HepG2 (cell line): ENCODE measurements around the gene FAM120B. TPM values are rescaled to one million over a fixed set of nuclear protein-coding genes. Genes with fewer than 3 reads are reported as not detected.

Experiments used
- ATF1 ChIP-seq: IDR thresholded peaks from 2 replicates; pipeline ENCODE4 v1.6.1; 2016; ENCODE audit warnings: mild to moderate bottlenecking, control low read depth
- ATF7 ChIP-seq, 2 experiments: fragments of 450-650 bp in 1 of 2; sonication (generic) in 1 of 2; formaldehyde crosslinking in 1 of 2; IDR thresholded peaks; 2 replicates each; pipeline versions ENCODE4 v1.4.0 to v1.6.1; 2016 to 2020; ENCODE audit warnings: antibody characterized with exemption in 1 of 2, mild to moderate bottlenecking in 1 of 2, missing genetic modification reagents in 1 of 2
- DRAP1 ChIP-seq: IDR thresholded peaks from 2 replicates; pipeline ENCODE4 v1.6.1; 2016; ENCODE audit warnings: missing genetic modification reagents, missing compliant biosample characterization
- HMGXB4 ChIP-seq, 2 experiments: sonication (generic) in 1 of 2; formaldehyde crosslinking in 1 of 2; IDR thresholded peaks; 2 replicates each; pipeline versions ENCODE4 v1.4.0 to v1.6.1; 2018 to 2020; ENCODE audit warnings: missing genetic modification reagents in 2 of 2, borderline replicate concordance in 1 of 2, low read depth in 1 of 2, mild to moderate bottlenecking in 1 of 2, missing biosample characterization in 1 of 2
- MAFF ChIP-seq: IDR thresholded peaks from 2 replicates; pipeline ENCODE4 v1.6.1; 2011; ENCODE audit warnings: low read depth, low read length, improper control_type of control experiment
- MEF2D ChIP-seq: sonication (generic); formaldehyde crosslinking; IDR thresholded peaks from 2 replicates; pipeline ENCODE4 v1.5.1; 2020; ENCODE audit warnings: mild to moderate bottlenecking, missing genetic modification reagents
- TRIM22 ChIP-seq: fragments of 450-650 bp; IDR thresholded peaks from 2 replicates; pipeline ENCODE4 v1.6.1; 2017
- ZBTB4 ChIP-seq: sonication (generic); formaldehyde crosslinking; IDR thresholded peaks from 2 replicates; pipeline ENCODE4 v1.4.0; 2020; ENCODE audit warnings: missing genetic modification reagents, mild to moderate bottlenecking, borderline replicate concordance
- ZMAT3 ChIP-seq: sonication (generic); formaldehyde crosslinking; conservative IDR thresholded peaks from 2 replicates; pipeline ENCODE4 v1.7.0; 2021; ENCODE audit warnings: missing genetic modification reagents
- ZNF10 ChIP-seq: sonication (generic); formaldehyde crosslinking; IDR thresholded peaks from 2 replicates; pipeline ENCODE4 v1.4.0; 2020; ENCODE audit warnings: mild to moderate bottlenecking, low read depth, missing genetic modification reagents, borderline replicate concordance
- ZNF576 ChIP-seq: sonication (generic); formaldehyde crosslinking; IDR thresholded peaks from 2 replicates; pipeline ENCODE4 v1.4.0; 2020; ENCODE audit warnings: mild to moderate bottlenecking, missing genetic modification reagents
- ZNF816 ChIP-seq: sonication (generic); formaldehyde crosslinking; IDR thresholded peaks from 2 replicates; pipeline ENCODE4 v1.8.0; 2022; ENCODE audit warnings: missing genetic modification reagents, mild to moderate bottlenecking, borderline replicate concordance
- ZSCAN20 ChIP-seq: sonication (generic); formaldehyde crosslinking; IDR thresholded peaks from 2 replicates; pipeline ENCODE4 v1.4.0; 2020; ENCODE audit warnings: missing genetic modification reagents, mild to moderate bottlenecking, borderline replicate concordance
- ZSCAN5A ChIP-seq: sonication (generic); formaldehyde crosslinking; IDR thresholded peaks from 2 replicates; pipeline ENCODE4 v1.8.0; 2022; ENCODE audit warnings: mild to moderate bottlenecking, missing genetic modification reagents, borderline replicate concordance
- ZUFSP ChIP-seq: sonication (generic); formaldehyde crosslinking; IDR thresholded peaks from 2 replicates; pipeline ENCODE4 v1.9.0; 2021; ENCODE audit warnings: missing genetic modification reagents, mild to moderate bottlenecking, borderline replicate concordance
- polyA plus RNA-seq, 8 experiments: library from polyadenylated mRNA; depleted of rRNA in 3 of 8; stranded (reverse) in 7 of 8; unstranded in 1 of 8; fragments of >200 nt; fragmentation: Illumina TruSeq in 4 of 8; extraction: Trizol in 4 of 8; gene quantifications; 2 replicates each; pipeline versions ENCODE4 v1.2.1 to v1.2.3, GENCODE V29; 2011 to 2016; ENCODE audit warnings: low read depth in 4 of 8, missing spikeins in 1 of 8, mixed read lengths in 1 of 8; ENCODE audit not compliant: insufficient read depth in 1 of 8
- total RNA-seq, 5 experiments: library from RNA; depleted of rRNA; stranded (reverse); fragments of >200 nt; fragmentation: Illumina TruSeq; extraction: Trizol; gene quantifications; 2 replicates each; pipeline ENCODE4 v1.2.3, GENCODE V29; 2016; ENCODE audit warnings: low read depth in 1 of 5

FAM120B gene
- total and polyA plus RNA-seq, 2 of the 13 experiments (the other 11 are each of a cell fraction or from before 2014, with no cell fraction given): 9.2 to 10.7 TPM

GRCh38 chr6:170307080-170307545 is 555 bp downstream of the FAM120B start (continued):
- no peak for TF ChIP-seq ZBTB4 (CRISPR knock-in tag)
- 0 out of 2 replicates have a peak, but pooled peaks have one; percentile 6 for TF ChIP-seq ZNF816 (CRISPR knock-in tag)
- TF ChIP-seq ZMAT3 (CRISPR knock-in tag): no peak
- no peak for TF ChIP-seq ATF1
- TF ChIP-seq ZNF576 (CRISPR knock-in tag): 0 out of 2 replicates have a peak, but pooled peaks have one; percentile 34
- no peak for TF ChIP-seq DRAP1
- TF ChIP-seq ATF7 (IDR thresholded peaks at IDR 0.05): no peak
- TF ChIP-seq ATF7 (CRISPR knock-in tag; IDR thresholded peaks at IDR 0.05): peak; percentile 21; the same call in 1 of the 2 replicates
- TF ChIP-seq TRIM22: no peak
- peak; percentile 27; the same call in 1 of the 2 replicates for TF ChIP-seq ZSCAN5A
- TF ChIP-seq MEF2D: no peak
- no peak for TF ChIP-seq MAFF
- TF ChIP-seq ZUFSP (CRISPR knock-in tag): no peak
- peak in 1 of 2 experiments; percentile 35; a peak in 1 of 4 replicates for TF ChIP-seq HMGXB4 (CRISPR knock-in tag; IDR thresholded peaks at IDR 0.05; ENCODE audit: borderline replicate concordance in 1 of 2, low read depth in 1 of 2)
- TF ChIP-seq ZNF10 (CRISPR knock-in tag): no peak
- TF ChIP-seq ZSCAN20 (CRISPR knock-in tag): no peak
